Adrenal gland (tissue), 12 donors: ENCODE data around the gene ARHGEF16. TPM values are rescaled to one million over a fixed set of nuclear protein-coding genes. Genes with fewer than 3 reads are reported as not detected.

ENCODE experiments used
- DNase-seq, 7 donors: peaks; one replicate each; pipeline ENCODE4 v3.0.0-alpha.2; 2019 to 2020
- H3K27ac ChIP-seq, 5 donors: fragments of 200-600 bp; sonication (generic) in 4 of 5; 1 replicate in 3 of 5; 2 replicates in 2 of 5; pipeline versions ENCODE4 v1.5.1 to v1.8.0; 2016 to 2020; ENCODE audit warnings: mild to moderate bottlenecking in 1 of 5
- H3K27me3 ChIP-seq: fragments of 200-600 bp; 2 replicates; pipeline ENCODE4 v1.8.0; 2021
- H3K36me3 ChIP-seq, 2 donors: fragments of 200-600 bp; replicated peaks in 1 of 2; 1 replicate in 1 of 2; 2 replicates in 1 of 2; pipeline versions ENCODE4 v1.5.1 to v1.8.0; 2018 to 2022
- H3K4me1 ChIP-seq, 2 donors: fragments of 200-600 bp; replicated peaks in 1 of 2; 1 replicate in 1 of 2; 2 replicates in 1 of 2; pipeline versions ENCODE4 v1.5.1 to v1.8.0; 2018 to 2021
- H3K4me3 ChIP-seq, 4 donors: fragments of 200-600 bp; sonication (generic) in 3 of 4; one replicate each; pipeline ENCODE4 v1.5.1; 2016 to 2018
- H3K9me3 ChIP-seq, 3 donors: fragments of 200-600 bp; sonication (generic) in 1 of 3; replicated peaks in 1 of 3; 1 replicate in 2 of 3; 2 replicates in 1 of 3; pipeline versions ENCODE4 v1.5.1 to v1.8.0; 2016 to 2021
- POLR2A ChIP-seq, 2 donors: fragments of 450-650 bp; IDR thresholded peaks; one replicate each; pipeline ENCODE4 v1.6.1; 2017; ENCODE audit warnings: antibody characterized with exemption in 2 of 2, mild to moderate bottlenecking in 2 of 2, moderate library complexity in 1 of 2
- WGBS, 4 donors: extraction: QIAGEN DNeasy Blood & Tissue Kit in 2 of 4; methylation state at CpG; one replicate each; pipeline versions ENCODE4 v1.1.5 to v1.1.7; 2013 to 2017; 5-methylcytosine and 5-hydroxymethylcytosine counted together
- intact Hi-C, 2 donors: fragments of 100-400 bp; cut with DNase I; formaldehyde crosslinking; loops; one replicate each; pipeline versions ENCODE4 v1.14.1 to v1.15.0; 2022 to 2023
- polyA plus RNA-seq, 3 donors: library from polyadenylated mRNA; stranded (reverse); fragments of 200-250 nt in 2 of 3; fragments of 350-450 nt in 1 of 3; fragmentation: Illumina TruSeq in 1 of 3; extraction: RNeasy Lipid Tissue Mini Kit (QIAGEN cat#74804) in 1 of 3; gene quantifications; one replicate each; pipeline ENCODE4 v1.2.3, GENCODE V29; 2013 to 2014
- total RNA-seq, 9 donors: library from RNA; depleted of rRNA in 4 of 9; stranded (reverse); fragments of >200 nt in 4 of 9; fragments of 120-200 nt in 1 of 9; fragmentation: NEBNext Ultra II Directional in 1 of 9; extraction: Animal tissue kit (Norgen Biotek cat#: 25700) in 1 of 9; gene quantifications; one replicate each; pipeline versions ENCODE4 v1.1.0 to v1.2.4, GENCODE V29; 2013 to 2023
- TF ChIP-seq, protein P1 (sequence below), 6 experiments: fragments of 450-650 bp in 4 of 6; fragments of 200-600 bp in 2 of 6; sonication (generic) in 1 of 6; IDR thresholded peaks; 1 replicate in 5 of 6; 2 replicates in 1 of 6; pipeline versions ENCODE4 v1.5.1 to v1.8.0; 2016 to 2021; ENCODE audit warnings: antibody characterized with exemption in 6 of 6, mild to moderate bottlenecking in 2 of 6, moderate library complexity in 1 of 6
- donor health status: healthy with polysubstance abuse.
- donor health status: Bipolar disorder and iron deficiency.
- donor health status: DM: yes; HTN: yes; CAD: no.
- donor health status: DM: no; HTN: no; CAD: no.
- donor health status: DM: no; HTN: no; CAD: no.
- donor health status: DM: yes; HTN: yes; CAD: no.

ARHGEF16 gene
- total and polyA plus RNA-seq, 12 donors, result 0.11 to 3.1 (median 0.83) TPM

DNA sequence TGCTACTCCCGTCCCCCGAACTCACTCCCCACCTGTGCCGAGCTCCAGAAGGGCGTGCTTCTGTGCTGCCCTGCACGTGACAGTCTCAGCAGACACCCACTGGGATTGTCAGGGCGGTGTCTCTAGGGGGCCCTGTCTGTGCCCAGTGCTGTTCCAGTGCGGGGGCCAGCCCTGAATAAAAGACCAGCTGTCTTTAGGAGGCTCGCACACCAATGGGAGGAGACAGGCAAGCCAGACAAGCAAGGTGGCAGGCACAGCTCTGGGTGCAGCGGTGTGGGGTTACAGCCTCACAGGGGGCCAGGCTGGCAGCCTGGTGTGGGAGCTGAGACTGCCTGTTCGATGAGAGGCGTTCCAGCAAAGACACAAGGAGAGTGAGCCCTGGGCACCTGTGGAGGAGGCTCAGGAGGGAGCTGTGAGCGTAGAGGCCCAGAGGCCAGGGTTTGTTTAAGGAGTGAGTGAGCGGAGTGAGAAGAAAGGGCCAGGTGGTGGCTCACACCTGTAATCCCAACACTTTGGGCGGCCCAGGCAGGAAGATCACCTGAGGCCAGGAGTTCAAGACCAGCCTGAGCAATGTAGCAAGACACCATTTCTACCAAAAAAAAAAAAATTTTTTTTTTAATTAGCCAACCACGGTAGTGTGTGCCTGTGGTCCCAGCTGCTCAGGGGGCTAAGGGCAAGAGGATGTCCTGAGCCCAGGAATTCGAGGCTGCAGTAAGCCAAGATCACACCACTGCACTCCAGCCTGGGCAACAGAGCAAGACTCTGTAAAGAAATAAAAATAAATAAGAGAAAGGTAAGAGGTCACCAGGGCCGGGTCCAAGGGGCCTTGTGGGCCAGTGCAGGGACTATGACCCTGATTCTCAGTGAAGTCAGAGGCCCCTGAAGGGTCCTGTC is 48.2 kb upstream of the ARHGEF16 start:
- intact Hi-C loops, result no loop called here
- peaks cover 0 to 5% of the 10 kb centered on the region in 2 donors for H3K4me1 ChIP-seq
- H3K27me3 ChIP-seq, result peaks cover 23% of the 10 kb centered on the region
- WGBS, 4 donors, result 69 to 82% (median 79%) methylated on average over 9 to 17 of the region's 17 CpGs
- H3K27ac ChIP-seq, result no peak overlapping the region
- TF ChIP-seq POLR2A (IDR thresholded peaks at IDR 0.05), result no peak
- TF ChIP-seq, protein P1, sequence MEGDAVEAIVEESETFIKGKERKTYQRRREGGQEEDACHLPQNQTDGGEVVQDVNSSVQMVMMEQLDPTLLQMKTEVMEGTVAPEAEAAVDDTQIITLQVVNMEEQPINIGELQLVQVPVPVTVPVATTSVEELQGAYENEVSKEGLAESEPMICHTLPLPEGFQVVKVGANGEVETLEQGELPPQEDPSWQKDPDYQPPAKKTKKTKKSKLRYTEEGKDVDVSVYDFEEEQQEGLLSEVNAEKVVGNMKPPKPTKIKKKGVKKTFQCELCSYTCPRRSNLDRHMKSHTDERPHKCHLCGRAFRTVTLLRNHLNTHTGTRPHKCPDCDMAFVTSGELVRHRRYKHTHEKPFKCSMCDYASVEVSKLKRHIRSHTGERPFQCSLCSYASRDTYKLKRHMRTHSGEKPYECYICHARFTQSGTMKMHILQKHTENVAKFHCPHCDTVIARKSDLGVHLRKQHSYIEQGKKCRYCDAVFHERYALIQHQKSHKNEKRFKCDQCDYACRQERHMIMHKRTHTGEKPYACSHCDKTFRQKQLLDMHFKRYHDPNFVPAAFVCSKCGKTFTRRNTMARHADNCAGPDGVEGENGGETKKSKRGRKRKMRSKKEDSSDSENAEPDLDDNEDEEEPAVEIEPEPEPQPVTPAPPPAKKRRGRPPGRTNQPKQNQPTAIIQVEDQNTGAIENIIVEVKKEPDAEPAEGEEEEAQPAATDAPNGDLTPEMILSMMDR (IDR thresholded peaks at IDR 0.05), result no peak
- no peaks in the 10 kb centered on the region for H3K9me3 ChIP-seq
- no peak overlapping the region for H3K4me3 ChIP-seq
- no peak for DNase-seq
- H3K36me3 ChIP-seq, result no peaks in the 10 kb centered on the region

- no peaks in the 10 kb centered on the region for H3K36me3 ChIP-seq
- DNase-seq, result no peak
- TF ChIP-seq, protein P1 (IDR thresholded peaks at IDR 0.05), result no peak
- TF ChIP-seq POLR2A (IDR thresholded peaks at IDR 0.05), result no peak
- no peak overlapping the region for H3K4me3 ChIP-seq
- intact Hi-C loops, result no loop called here
- no peaks in the 10 kb centered on the region for H3K9me3 ChIP-seq
- H3K27me3 ChIP-seq, result peaks cover 23% of the 10 kb centered on the region
- H3K4me1 ChIP-seq, result peaks cover 0 to 5% of the 10 kb centered on the region in 2 donors
- H3K27ac ChIP-seq, result no peak overlapping the region
- WGBS, 4 donors, result 79 to 86% (median 81%) methylated on average over 5 to 12 of the region's 12 CpGs
These were observed 47.4 kb upstream of the ARHGEF16 start for GRCh38 chr1:3407021-3407420.

GRCh38 chr1:3408751-3409266 is 45.7 kb upstream of the ARHGEF16 start:
- 91 to 95% (median 93%) methylated on average over 36 of the region's 36 CpGs for WGBS, 4 donors
- H3K27ac ChIP-seq, result no peak overlapping the region

More at GRCh38 chr1:3408751-3409266, 45.7 kb upstream of the ARHGEF16 start:
- intact Hi-C loops, result no loop called here
- Histone ChIP-seq H3K9me3 (no peaks in the 10 kb centered on the region), H3K27me3 (peaks cover 24% of the 10 kb centered on the region), H3K4me3 (no peak overlapping the region), H3K36me3 (no peaks in the 10 kb centered on the region), H3K4me1 (no peaks in the 10 kb centered on the region)
- DNase-seq, result no peak
- TF ChIP-seq, protein P1 (IDR thresholded peaks at IDR 0.05), result no peak
- no peak for TF ChIP-seq POLR2A (IDR thresholded peaks at IDR 0.05)
